GM19099 (cell line): ENCODE data around the gene WDR33.

ENCODE experiments used
- POLR2A ChIP-seq: IDR thresholded peaks from 3 replicates; pipeline ENCODE4 v1.6.1; 2011; ENCODE audit warnings: low read depth; ENCODE audit not compliant: insufficient read length; ENCODE audit errors: extremely low read depth

WDR33 gene

GRCh38 chr2:127740665-127741288 lies 70.2 kb downstream of the WDR33 start:
- no peak for TF ChIP-seq POLR2A

GRCh38 chr2:127739800-127740199 lies 71.2 kb downstream of the WDR33 start:
- TF ChIP-seq POLR2A = no peak

- no peak for TF ChIP-seq POLR2A
Measured at GRCh38 chr2:127737892-127738291, 73.1 kb downstream of the WDR33 start.

- no peak for TF ChIP-seq POLR2A
Measured at GRCh38 chr2:127735537-127736399, 75.2 kb downstream of the WDR33 start.

GRCh38 chr2:127735044-127735443 lies 75.9 kb downstream of the WDR33 start:
- no peak for TF ChIP-seq POLR2A

GRCh38 chr2:127733816-127734537 lies 77.0 kb downstream of the WDR33 start:
- TF ChIP-seq POLR2A = no peak

GRCh38 chr2:127733113-127733815 lies 77.7 kb downstream of the WDR33 start:
- TF ChIP-seq POLR2A = no peak

- no peak for TF ChIP-seq POLR2A
Measured at GRCh38 chr2:127726158-127726880, 84.7 kb downstream of the WDR33 start.

- no peak for TF ChIP-seq POLR2A
Measured at GRCh38 chr2:127722807-127723206, 88.2 kb downstream of the WDR33 start.

GRCh38 chr2:127721978-127722355 lies 89.0 kb downstream of the WDR33 start:
- no peak for TF ChIP-seq POLR2A

GRCh38 chr2:127721311-127721977 lies 89.5 kb downstream of the WDR33 start:
- TF ChIP-seq POLR2A = no peak

- no peak for TF ChIP-seq POLR2A
Measured at GRCh38 chr2:127719301-127720218, 91.4 kb downstream of the WDR33 start.

- TF ChIP-seq POLR2A = no peak
Measured at GRCh38 chr2:127718271-127718670, 92.7 kb downstream of the WDR33 start.

GRCh38 chr2:127715778-127716449 lies 95.1 kb downstream of the WDR33 start:
- no peak for TF ChIP-seq POLR2A
